HL-60/S4 treated with phorbol 12-myristate 13-acetate at 8.2 ng/mL for 4 days and 3 days (cell line): ENCODE measurements around the gene BTG1.

ENCODE experiments used
- in situ Hi-C: fragments of 300-500 bp; cut with MboI; formaldehyde crosslinking; loops from 2 replicates; pipeline ENCODE4 v1.15.0; 2022; ENCODE audit warnings: low sequenced_read_pairs

The BTG1 gene

DNA sequence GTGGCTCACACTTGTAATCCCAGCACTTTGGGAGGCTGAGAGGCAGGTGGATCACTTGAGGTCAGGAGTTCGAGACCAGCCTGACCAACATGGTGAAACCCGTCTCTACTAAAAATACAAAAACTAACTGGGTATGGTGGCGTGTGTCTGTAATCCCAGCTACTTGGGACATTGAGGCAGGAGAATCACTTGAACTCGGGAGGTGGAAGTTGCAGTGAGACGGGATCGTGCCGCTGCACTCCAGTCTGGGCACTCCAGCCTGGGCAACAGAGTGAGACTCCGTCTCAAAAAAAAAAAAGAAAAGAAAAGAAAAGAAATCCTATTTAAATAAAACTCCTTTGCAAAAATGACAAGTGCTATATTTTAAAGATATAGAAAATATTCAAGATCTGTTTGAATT lies 10.1 kb downstream of the BTG1 start:
- in situ Hi-C loops, result loop anchor here (25.0 kb wide), 2 partner anchors 323 to 427 kb away; no protein-coding TSS in a partner anchor

DNA sequence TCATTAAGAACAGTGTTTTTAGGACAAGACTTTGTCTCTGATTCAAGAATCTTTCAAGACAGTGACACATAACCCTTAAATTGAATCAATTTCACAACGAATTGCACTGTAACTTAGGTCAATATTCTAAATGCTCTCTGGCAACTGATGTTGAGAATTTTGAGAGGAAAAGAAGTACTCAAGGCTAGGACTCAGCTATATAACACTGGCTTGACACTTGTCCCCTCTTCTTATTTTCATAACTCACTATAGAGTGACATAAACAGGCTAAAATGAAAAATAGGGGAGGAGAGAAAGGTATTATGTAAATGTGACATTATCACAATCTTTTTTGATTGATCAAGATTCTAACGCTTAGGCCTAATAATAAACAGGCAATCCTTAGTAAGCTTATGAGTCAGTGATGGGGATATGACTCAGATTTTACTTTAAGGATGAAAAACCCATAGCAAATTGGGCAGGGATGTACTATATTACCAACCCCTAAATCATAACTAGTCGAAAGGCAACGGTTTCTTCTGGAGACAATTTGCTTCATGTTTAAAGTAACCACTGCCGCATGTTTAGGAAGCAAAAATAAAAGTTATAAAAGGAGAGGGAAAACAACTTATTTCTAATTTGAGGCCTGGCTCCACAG lies 10.9 kb downstream of the BTG1 start:
- in situ Hi-C loops, result loop anchor here (25.0 kb wide), 2 partner anchors 322 to 428 kb away; no protein-coding TSS in a partner anchor

DNA sequence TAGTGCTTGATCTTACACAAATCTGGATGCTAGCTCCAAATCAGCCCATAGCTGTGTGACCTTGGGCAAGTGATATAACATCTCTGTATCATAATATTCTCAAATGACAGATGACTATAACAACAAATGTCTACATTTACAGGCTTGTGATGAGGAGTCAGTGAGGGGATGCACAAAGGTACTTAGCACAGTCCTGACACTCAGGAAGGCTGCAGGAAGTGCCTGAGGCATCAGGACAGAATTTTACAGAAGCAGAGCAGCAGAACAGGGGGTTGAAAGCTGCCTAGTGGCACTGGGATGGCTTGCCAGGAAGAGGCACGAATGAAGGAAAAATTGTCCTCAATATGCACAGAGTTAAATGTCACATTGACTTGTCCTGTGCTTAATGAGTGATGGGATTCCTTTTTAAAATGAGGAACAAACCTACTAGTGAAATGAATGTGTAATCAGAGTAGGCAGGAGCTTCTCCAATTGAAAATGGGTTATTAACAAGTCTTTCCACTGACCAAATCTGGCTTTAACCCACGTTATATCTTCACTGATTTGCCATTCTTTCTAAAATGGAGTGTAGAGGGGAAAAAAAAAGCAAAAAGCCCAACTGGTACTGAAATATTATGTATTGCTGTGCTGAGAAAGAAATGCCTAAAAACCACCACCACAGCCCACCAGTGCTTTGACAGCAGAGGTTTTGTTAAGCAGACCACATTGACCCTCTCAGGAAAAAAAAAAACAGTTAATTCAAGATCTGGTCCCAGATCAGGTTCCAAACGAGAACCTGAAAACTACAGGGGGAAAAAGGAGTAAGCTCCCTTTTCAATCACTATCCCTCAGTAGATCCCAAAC lies 11.6 kb downstream of the BTG1 start:
- in situ Hi-C loops, result loop anchor here (25.0 kb wide), 2 partner anchors 322 to 428 kb away; no protein-coding TSS in a partner anchor

- in situ Hi-C loops, result loop anchor here (25.0 kb wide), 2 partner anchors 321 to 429 kb away; no protein-coding TSS in a partner anchor
These were observed 12.5 kb downstream of the BTG1 start for GRCh38 chr12:92133171-92133570.

DNA sequence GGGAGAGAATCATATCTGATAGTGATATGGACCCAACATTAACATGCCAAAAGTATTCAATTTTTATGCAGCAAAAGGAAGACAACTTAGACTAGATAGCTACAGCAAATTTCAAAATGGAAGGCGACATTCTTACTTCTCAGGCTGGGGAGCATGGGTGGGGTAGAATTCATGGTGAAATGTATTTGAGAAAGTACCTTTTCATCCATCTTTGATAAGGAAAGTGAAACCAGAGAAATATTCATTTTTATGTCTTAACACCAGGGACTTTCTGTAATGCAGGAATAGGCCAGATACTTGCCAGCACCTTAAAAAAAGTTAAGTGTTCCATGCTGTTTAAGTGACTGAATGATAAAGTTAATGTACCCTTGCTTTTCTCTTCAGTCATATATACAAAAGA lies 13.4 kb downstream of the BTG1 start:
- in situ Hi-C loops, result loop anchor here (25.0 kb wide), 2 partner anchors 320 to 430 kb away; no protein-coding TSS in a partner anchor

- in situ Hi-C loops, result loop anchor here (25.0 kb wide), 2 partner anchors 319 to 431 kb away; no protein-coding TSS in a partner anchor
These were observed 14.6 kb downstream of the BTG1 start for GRCh38 chr12:92130999-92131398.

DNA sequence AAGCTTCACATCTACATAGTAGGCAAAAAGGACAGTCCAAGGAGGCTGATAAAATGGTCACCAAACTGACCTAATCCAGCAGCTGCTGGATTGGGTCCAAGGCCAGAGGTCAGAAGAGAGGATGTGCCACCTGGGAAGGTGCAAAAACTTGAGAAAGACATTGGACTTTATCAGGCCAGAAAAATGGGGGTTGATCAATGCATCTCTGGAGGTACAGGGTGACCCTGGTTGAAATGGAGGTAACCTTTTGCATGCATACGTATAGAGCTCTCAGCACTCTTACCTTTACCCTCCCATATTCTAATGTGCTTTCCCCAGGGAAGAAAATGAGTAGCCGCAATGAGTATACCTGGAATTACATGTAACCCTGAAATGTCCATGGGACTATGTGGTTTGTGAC lies 16.0 kb downstream of the BTG1 start:
- in situ Hi-C loops, result loop anchor here (25.0 kb wide), 2 partner anchors 317 to 433 kb away; no protein-coding TSS in a partner anchor

DNA sequence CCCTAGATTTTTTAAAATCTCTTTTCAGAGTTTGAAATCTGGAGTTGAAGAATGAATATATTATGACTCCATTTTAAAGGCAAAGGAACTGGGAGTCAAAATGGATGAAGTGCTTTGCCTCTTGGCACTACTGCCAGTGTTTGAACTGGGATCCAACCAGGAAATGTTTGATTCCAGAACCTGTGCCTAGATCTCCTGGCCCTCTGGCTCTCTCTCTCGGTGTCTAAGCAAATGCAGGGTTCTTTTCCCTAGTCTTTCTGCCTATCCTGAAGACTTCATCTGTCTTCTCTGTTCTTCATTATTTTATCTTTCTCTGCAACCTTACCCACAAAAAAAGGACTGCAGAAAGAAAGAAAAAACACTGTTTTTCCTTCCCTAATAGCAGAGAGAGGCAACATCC lies 17.0 kb downstream of the BTG1 start:
- in situ Hi-C loops, result loop anchor here (25.0 kb wide), 2 partner anchors 316 to 434 kb away; no protein-coding TSS in a partner anchor

DNA sequence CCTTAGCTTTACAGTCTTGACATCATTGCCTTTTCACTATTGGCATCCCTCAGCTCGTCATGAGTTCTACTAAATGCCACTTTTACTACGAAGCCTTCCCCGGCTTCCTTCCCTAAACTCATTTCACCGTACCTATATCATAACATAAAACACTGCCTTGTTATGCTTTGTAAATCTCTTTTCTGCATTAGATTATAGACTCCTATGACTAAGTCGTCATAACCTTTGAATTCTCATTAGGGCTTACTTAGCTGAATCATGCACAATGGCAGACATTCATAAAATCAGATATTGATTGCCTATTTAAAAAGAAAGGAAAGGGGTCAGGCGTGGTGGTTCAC lies 21.0 kb downstream of the BTG1 start:
- in situ Hi-C loops, result loop anchor here (25.0 kb wide), 2 partner anchors 312 to 438 kb away; no protein-coding TSS in a partner anchor

DNA sequence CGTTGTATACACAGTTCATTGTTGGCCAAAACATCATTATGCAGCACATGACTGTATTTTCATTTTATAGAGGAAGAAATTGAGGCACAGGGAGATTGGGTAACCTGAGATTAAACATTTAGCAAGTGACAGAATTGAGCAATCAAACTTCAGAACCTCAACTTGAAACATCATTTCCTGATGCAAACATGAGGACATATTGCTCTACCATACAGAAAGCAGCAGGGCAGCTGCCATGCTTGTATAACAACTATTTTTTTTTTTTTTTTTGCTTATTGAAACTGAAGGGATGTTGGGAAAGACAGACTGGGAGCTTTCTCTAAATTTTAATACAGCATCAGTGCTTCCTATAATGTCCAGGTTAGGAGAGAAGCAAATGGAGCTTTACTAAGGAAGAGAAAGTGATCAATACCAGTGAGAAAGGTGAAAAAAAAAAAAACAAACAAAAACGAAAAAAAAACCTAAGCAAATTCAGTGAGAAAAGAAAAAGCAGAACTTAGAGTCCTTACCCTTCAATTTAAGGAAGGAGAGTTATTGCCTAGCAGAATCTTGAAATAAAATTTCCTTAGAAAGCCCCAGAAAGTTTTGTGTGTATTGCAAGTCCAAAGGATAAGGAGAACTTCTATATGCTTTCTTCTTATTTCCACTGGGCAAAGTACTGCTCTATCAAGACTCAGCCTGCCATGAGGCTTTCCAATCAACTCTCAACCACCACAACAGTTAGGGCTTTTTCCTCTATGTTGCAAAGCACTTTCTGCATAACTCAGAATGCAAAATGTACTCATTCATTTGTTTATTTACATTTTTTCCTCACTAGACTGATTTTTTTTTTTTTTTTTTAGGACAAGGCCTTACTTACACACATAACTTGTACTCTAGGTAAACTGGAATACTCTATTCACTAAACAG lies 21.6 kb downstream of the BTG1 start:
- in situ Hi-C loops, result no loop called here

DNA sequence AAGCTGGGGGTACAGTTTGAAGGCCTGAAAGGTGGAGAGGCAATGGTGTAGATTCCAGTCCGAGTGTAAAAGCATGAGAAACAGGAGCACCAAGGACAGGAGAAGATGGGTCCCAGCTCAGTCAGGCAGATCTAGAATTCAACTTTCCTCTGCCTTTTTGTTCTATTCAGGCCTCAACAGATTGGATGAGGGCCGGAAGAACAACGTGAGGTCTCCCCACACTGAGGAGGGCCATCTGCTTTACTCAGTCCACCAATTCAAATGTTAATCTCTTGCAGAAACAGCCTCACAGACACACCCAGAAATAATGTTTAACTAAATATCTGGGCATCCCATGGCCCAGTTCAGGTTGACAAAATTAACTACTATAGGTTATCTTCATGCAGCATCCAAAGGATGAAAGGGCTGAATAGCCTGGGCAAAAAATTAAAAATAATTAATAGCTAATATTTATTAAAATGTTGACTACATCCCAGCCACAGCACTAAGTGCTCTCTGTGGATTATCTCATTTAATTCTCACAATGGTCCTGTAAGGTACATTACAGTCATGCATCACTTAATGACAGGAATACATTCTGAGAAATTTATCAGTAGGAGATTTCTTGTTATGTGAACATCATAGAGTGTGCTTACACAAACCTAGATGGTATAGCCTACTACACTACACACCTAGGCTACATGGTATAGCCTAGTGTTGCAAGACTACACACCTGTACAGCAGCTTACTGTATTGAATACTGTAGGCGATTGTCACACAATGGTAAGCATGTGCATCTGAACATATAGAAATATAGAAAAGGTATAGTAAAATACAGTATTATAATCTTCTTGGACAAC lies 22.5 kb downstream of the BTG1 start:
- in situ Hi-C loops, result no loop called here

DNA sequence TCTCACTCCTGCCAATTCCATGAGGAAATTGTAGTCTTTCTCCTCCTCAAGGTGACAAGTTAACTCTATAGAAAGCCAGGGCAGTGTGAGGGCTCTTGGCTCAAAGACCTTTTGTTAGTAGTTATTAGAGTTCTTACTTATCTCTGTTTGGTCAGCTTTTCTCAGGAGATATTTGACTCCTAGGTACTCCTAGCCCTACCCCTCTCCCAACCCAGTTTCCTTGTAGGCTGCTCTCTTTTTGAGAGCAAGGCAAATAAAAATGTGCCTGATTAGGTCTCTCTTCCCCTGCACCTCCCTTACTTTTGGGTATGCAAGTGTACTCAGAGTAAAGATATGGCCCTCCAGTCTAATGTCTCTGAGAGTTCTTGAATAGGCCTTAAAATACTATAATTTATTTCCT lies 23.8 kb downstream of the BTG1 start:
- in situ Hi-C loops, result no loop called here

- in situ Hi-C loops, result no loop called here
These were observed 26.7 kb downstream of the BTG1 start for GRCh38 chr12:92118826-92119536.

DNA sequence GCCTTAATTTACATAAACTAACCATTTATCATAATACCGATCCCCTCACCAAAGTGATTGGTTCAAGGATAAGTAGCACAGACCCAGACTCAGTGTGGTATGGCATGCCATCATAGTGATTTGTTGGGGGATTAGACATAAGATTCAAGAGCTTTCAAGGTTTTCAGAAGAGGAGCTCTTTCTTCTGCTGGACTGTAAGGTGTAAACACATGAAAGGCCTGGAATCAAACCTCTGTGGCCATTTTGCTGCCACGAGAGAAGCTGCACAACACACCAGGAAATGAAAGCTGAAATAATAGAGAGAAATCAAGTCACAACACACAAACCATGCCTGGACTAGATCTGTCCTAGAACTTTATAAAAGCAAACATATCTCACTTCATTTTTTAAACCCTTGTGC lies 30.8 kb downstream of the BTG1 start:
- in situ Hi-C loops, result no loop called here

DNA sequence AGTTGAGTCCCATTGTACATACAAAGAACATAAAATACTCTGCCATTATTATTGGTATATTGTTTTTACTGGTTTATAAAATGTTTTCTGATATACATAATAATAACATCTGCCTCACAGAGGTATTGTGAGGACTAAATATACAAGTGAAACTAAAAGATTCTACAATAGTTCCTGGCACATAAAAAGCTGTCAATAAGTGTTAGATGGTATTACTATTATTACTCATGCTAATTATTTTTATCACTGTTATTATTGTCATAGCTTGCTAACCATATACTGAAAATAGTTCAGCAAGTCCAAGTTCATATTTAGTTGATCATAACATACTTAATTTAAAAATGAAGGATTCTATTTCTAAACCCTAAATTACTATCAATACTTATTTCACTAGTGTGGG lies 34.4 kb downstream of the BTG1 start:
- in situ Hi-C loops, result no loop called here

DNA sequence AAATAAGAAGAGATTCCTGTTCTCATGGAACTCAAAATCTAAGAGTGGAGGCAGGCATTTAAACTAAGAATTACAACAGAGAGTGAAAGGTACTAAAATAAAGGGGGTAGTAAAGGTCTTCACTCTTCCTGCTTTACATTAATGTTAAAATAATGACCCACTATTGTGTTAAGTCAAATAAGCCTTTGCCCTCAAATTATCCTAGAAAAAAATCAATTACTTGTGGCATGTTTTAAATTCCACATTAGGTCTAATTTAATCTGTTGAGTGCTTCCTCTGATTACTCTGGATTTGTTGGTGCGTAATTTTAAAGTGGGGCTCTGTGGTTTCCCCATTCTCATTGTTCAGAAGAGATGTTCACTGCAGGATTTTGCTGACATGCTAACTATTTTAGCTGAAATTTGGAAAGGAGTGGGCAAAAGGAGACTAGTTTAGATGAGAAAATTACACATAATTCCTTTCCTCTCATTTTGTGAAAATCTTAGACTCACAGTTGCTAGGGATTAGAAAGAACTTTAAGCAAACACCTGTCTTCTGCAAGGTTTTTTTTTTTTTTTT lies 35.5 kb downstream of the BTG1 start:
- in situ Hi-C loops, result no loop called here

DNA sequence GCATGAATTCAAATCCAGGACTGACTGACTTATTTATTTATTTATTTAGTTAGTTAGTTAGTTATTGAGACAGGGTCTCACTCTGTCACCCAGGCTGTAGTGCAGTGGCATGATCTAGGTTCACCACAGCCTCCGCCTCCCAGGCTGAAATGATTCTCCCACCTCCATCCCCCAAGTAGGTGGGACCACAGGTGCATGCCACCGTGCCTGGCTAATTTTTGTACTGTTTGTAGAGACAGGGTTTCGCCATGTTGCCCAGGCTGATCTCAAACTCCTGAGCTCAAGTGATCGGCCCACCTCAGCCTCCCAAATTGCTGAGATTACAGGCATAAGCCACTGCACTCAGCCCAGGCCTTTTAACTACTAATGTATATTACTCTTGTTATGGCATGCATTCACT lies 36.0 kb downstream of the BTG1 start:
- in situ Hi-C loops, result no loop called here

DNA sequence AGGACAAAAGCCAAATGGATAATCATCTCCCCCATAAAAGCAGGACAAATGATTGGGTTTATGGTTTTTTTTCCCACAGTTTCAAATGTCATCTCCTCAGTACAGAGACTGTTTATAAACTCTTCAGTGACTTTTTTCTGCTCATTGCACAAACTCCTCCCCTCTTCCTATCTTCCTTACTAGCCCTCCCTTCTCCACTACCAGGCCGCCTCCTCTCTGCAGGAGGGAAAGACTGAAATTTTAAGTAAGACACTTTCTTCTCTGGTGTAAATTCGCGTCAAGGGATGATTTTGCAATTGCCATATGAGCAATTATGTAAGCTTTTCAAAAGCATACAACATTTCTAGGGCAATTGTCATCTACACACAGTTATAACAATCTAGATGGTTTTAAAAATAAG lies 37.0 kb downstream of the BTG1 start:
- in situ Hi-C loops, result no loop called here

GRCh38 chr12:92107621-92108131 lies 38.0 kb downstream of the BTG1 start:
- in situ Hi-C loops, result no loop called here
